Activated CD8-positive, alpha-beta memory T cell treated with anti-CD3 and anti-CD28 coated beads, Interleukin-2, amount 50 U/mL, for 4 hours (primary cell): Measurements from ENCODE around the gene PLPPR5.
"Not testable (repeated sequence)": the region's sequence is repeated elsewhere in the genome, so short reads cannot be mapped to it uniquely, and the experiment has no call there.

ENCODE experiments used
- DNase-seq: peaks from one replicate; pipeline ENCODE4 v3.0.0-alpha.2; 2020

PLPPR5 gene

GRCh38 chr1:98908980-98909379 lies 95.7 kb downstream of the PLPPR5 start:
- no peak for DNase-seq

GRCh38 chr1:98906809-98907208 lies 97.9 kb downstream of the PLPPR5 start:
- DNase-seq = no peak

- no peak for DNase-seq
Measured at GRCh38 chr1:98906361-98906760, 98.3 kb downstream of the PLPPR5 start.

- no peak for DNase-seq
Measured at GRCh38 chr1:98904684-98905083, 100.0 kb downstream of the PLPPR5 start.

- DNase-seq = no peak
Measured at GRCh38 chr1:98903726-98904125, 100.9 kb downstream of the PLPPR5 start.

- DNase-seq = no peak
Measured at GRCh38 chr1:98903261-98903660, 101.4 kb downstream of the PLPPR5 start.

GRCh38 chr1:98898940-98899339 lies 105.7 kb downstream of the PLPPR5 start:
- no peak for DNase-seq

- DNase-seq = no peak
Measured at GRCh38 chr1:98897479-98897878, 107.2 kb downstream of the PLPPR5 start.

GRCh38 chr1:98896711-98897445 lies 107.8 kb downstream of the PLPPR5 start:
- DNase-seq = no peak

GRCh38 chr1:98893371-98893770 lies 111.3 kb downstream of the PLPPR5 start:
- DNase-seq = no peak

- DNase-seq = no peak
Measured at GRCh38 chr1:98888869-98889268, 115.8 kb downstream of the PLPPR5 start.

- DNase-seq = no peak
Measured at GRCh38 chr1:98887507-98887906, 117.2 kb downstream of the PLPPR5 start.

- no peak for DNase-seq
Measured at GRCh38 chr1:98884864-98885263, 119.8 kb downstream of the PLPPR5 start.

- DNase-seq = no peak
Measured at GRCh38 chr1:98881901-98882300, 122.8 kb downstream of the PLPPR5 start.

GRCh38 chr1:98881234-98881633 lies 123.4 kb downstream of the PLPPR5 start:
- DNase-seq = not testable (repeated sequence)

- no peak for DNase-seq
Measured at GRCh38 chr1:98874828-98875227, 129.8 kb downstream of the PLPPR5 start.

GRCh38 chr1:98870959-98871903 lies 133.4 kb downstream of the PLPPR5 start:
- no peak for DNase-seq

- DNase-seq = no peak
Measured at GRCh38 chr1:98865796-98866195, 138.9 kb downstream of the PLPPR5 start.

GRCh38 chr1:98860329-98860728 lies 144.3 kb downstream of the PLPPR5 start:
- no peak for DNase-seq

GRCh38 chr1:98854137-98854536 lies 150.5 kb downstream of the PLPPR5 start:
- no peak for DNase-seq

GRCh38 chr1:98849969-98850636 lies 154.6 kb downstream of the PLPPR5 start:
- DNase-seq = no peak

- no peak for DNase-seq
Measured at GRCh38 chr1:98842241-98842640, 162.4 kb downstream of the PLPPR5 start.
